ENCODE data around the gene PPARD. TPM values are rescaled to one million over a fixed set of nuclear protein-coding genes. Genes with fewer than 3 reads are reported as not detected.

Gene PPARD
- polyA plus RNA-seq, 2 of the 4 experiments (the other 2 are of a cell fraction) = 3.8 to 5.9 TPM

- Histone ChIP-seq H3K27ac (no peak overlapping the region), H3K9me3 (no peaks in the 10 kb centered on the region), H3K4me3 (no peak overlapping the region), H3K4me2 (no peak overlapping the region), H3K4me1 (0 out of 3 replicates have a peak, but pooled peaks cover 3% of the 10 kb centered on the region)
- no peak for ATAC-seq
- FAIRE-seq = no peak
- POLR2A ChIA-PET = no interaction called here
- CTCF ChIA-PET = interaction anchor here (4.3 kb wide), 1 partner anchor 17 kb away, joined by 14 read pairs; the partner anchor contains the start of gene PPARD
- no peak for TF ChIP-seq MYC (IDR thresholded peaks at IDR 0.05; ENCODE audit: borderline replicate concordance, low read length)
- no peak for TF ChIP-seq FOSB (CRISPR knock-in tag; IDR thresholded peaks at IDR 0.05)
- no peak for TF ChIP-seq E2F6 (IDR thresholded peaks at IDR 0.05; ENCODE audit: borderline replicate concordance, low read depth)
- no peak for TF ChIP-seq HES2 (IDR thresholded peaks at IDR 0.05)
- TF ChIP-seq PHF8 (IDR thresholded peaks at IDR 0.05; ENCODE audit: borderline replicate concordance, low read depth) = no peak
- no peak for TF ChIP-seq FOXS1 (CRISPR knock-in tag; IDR thresholded peaks at IDR 0.05)
- no peak for TF ChIP-seq FOSL2 (IDR thresholded peaks at IDR 0.05)
- no peak for TF ChIP-seq FOSL2 (CRISPR knock-in tag; IDR thresholded peaks at IDR 0.05)
- no peak for TF ChIP-seq TP53 (CRISPR knock-in tag; IDR thresholded peaks at IDR 0.05)
- no peak for TF ChIP-seq CBX8 (IDR thresholded peaks at IDR 0.05)
- TF ChIP-seq CBX2 (IDR thresholded peaks at IDR 0.05; ENCODE audit: borderline replicate concordance, low read depth) = no peak
- no peak for TF ChIP-seq TFCP2L1 (CRISPR knock-in tag; IDR thresholded peaks at IDR 0.05)
- no peak for TF ChIP-seq CHD4 (IDR thresholded peaks at IDR 0.05; ENCODE audit: borderline replicate concordance)
- TF ChIP-seq HOXB13 (CRISPR knock-in tag; IDR thresholded peaks at IDR 0.05; ENCODE audit: low read depth) = no peak
- no peak for TF ChIP-seq NFE2L2 (conservative IDR thresholded peaks at IDR 0.05; ENCODE audit: low read length)
- TF ChIP-seq ATOH8 (CRISPR knock-in tag; IDR thresholded peaks at IDR 0.05; ENCODE audit: low read depth) = no peak
- TF ChIP-seq KDM5A (IDR thresholded peaks at IDR 0.05) = no peak
- TF ChIP-seq NPAS2 (CRISPR knock-in tag; IDR thresholded peaks at IDR 0.05; ENCODE audit: borderline replicate concordance) = no peak
- TF ChIP-seq HOXA7 (CRISPR knock-in tag; IDR thresholded peaks at IDR 0.05) = no peak
- DNase-seq (ENCODE audit: low read depth in 1 of 2, low spot score in 1 of 2) = no peak
- 95% methylated on average over 5 of the region's 5 CpGs for WGBS (ENCODE audit: missing lambda C conversion rate)
Observed at GRCh38 chr6:35359346-35359743, 17.0 kb downstream of the PPARD start.

- H3K9me3 ChIP-seq = no peaks in the 10 kb centered on the region
- 0 out of 3 replicates have a peak, but pooled peaks cover 3% of the 10 kb centered on the region for H3K4me1 ChIP-seq
- POLR2A ChIA-PET = no interaction called here
- no peak overlapping the region for H3K4me3 ChIP-seq
- TF ChIP-seq TP53 (CRISPR knock-in tag; IDR thresholded peaks at IDR 0.05) = no peak
- no peak for TF ChIP-seq HMGXB4 (CRISPR knock-in tag; IDR thresholded peaks at IDR 0.05; ENCODE audit: borderline replicate concordance)
- no peak overlapping the region; the same call in 2 of the 3 replicates for H3K4me2 ChIP-seq
- no peak for FAIRE-seq
- ATAC-seq = no peak; a peak in 1 of 6 replicates
- CTCF ChIA-PET = interaction anchor here (4.3 kb wide), 1 partner anchor 18 kb away, joined by 14 read pairs; the partner anchor contains the start of gene PPARD
- peak overlapping the region in 1 of 2 experiments; percentile 41; a peak in 2 of 6 replicates for H3K27ac ChIP-seq
- DNase-seq (ENCODE audit: low read depth in 1 of 2, low spot score in 1 of 2) = no peak
- WGBS (ENCODE audit: missing lambda C conversion rate) = 44% methylated on average over 2 of the region's 2 CpGs
Observed at GRCh38 chr6:35359744-35360348, 17.5 kb downstream of the PPARD start.
